ENCODE measurements around the gene TSHZ2.

TSHZ2 gene

DNA sequence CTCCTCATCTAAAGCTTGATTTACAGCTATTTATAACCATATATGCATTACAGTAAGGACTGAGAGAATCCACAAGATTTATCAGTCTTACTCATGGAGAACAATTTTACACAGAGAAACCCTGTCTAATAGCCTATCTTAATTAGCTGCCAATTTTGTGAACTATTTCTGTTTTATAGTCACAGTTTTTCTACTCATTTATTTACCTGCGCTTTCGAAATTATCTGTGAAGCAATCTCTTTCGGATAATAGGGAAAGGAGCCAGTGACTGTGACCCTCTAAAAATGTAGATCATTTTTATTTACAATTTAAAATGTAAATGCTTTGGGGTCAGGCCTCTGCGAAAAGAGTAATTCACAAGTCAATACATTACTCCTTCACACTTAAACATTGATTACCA is 98.1 kb downstream of the TSHZ2 start:
- no peak for DNase-seq

DNA sequence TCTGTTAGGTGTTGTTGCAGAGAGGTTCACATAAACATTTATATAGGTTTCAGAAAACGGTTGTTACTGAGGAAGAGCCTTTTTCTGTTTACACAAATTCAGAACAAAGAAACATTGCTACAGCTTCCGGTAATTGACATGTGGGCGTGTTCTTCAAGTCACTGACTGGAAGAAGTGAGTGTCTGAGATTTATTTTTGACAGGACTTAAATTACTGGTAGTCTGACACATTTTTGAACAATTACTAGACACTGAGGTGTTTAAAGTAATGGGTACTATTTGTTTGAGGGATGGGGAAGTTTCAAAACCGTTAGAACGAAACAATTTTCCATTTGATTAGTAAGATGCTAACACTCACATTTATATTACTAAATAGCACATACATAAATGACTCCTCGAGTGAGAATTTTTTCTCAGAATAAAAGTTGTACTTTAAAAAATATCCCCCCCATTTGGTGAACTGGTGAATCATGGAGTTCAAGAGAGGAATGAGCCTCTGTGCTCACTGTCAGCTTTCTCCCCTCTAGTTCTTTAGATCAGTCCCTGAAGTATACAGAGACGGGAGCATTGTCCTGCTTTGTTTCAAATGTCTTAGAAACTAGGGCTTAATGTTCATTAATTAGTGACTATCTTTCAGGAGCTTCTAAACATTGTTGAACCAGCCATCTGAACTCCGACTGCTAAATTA is 98.7 kb downstream of the TSHZ2 start:
- peak; percentile 59 for DNase-seq

DNA sequence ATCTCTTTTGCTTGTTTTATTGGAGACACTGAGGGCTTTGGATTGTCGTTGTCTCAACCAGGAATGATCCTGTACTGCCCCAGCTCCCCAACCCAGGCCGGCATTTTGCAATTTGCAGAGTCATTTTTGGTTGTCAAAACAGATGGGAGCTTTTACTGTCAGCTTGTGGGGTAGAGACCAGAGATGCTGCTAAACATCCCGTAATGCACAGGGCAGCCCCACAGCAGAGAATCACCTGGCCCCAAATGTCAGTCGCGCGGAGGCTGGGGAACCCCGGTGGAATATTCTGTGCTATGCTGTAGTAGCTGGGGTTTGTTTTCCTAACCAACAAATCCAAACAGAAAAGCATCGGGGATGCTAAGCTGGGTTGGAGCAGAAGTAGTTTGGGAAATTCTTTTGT is 99.7 kb downstream of the TSHZ2 start:
- DNase-seq = no peak

DNA sequence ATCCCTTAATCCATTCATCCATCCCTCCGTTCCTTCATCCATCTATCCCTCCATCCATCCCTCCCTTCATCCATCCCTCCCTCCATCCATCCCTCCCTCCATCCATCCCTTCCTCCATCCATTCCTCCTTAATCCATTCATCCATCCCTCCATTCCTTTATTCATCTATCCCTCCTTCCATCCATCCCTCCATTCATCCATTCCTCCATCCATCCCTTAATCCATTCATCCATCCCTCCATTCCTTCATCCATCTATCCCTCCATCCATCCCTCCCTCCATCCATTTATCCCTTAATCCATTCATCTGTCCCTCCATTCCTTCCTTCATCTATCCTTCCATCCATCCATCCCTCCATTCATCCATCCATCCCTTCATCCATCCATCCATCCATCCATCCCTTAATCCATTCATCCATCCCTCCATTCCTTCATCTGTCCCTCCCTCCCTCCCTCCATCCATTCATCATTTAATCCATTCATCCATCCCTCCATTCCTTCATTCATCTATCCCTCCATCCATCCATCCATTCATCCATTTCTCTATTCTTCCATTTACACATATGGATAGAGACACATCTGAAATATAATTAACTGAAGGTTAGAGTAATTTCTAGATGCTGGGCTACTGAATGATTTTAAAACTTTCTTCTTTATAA is 100.9 kb downstream of the TSHZ2 start:
- no peak for DNase-seq

DNA sequence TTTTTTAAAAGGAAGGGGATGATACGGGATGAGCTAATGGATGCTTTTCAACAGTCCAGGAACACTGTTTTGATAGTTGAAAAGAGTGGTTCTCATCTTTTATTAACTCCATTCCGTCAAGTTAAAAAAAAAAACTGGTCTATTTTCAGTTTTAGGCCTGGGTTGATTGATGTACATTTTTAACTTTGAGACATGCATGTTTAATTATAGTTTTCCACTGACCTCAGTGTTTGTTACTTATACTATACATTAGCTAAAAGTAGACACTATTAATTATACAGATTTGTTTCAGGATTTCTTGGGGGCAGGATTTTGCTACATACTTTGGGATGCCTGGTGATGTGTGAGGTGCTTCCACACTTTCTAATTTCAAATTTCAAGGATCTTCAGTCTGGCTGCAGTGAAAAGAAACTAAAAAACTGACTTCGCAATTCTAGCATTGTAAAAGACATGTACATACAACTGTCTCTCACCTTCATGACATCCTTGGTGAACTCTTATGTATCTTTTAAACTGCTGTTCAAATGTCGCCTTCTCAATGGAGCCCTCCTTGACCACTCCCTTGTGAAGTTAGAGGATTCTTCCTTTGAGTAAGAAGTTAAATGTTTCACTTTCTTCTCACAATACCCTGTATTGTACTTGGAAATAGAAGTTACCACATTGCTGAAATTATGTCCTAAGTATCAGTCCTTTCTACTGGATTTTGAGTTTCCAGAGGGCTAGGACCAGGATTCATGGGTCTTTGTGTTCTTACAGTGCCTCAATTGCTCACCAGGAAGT is 101.7 kb downstream of the TSHZ2 start:
- DNase-seq = peak; percentile 57

DNA sequence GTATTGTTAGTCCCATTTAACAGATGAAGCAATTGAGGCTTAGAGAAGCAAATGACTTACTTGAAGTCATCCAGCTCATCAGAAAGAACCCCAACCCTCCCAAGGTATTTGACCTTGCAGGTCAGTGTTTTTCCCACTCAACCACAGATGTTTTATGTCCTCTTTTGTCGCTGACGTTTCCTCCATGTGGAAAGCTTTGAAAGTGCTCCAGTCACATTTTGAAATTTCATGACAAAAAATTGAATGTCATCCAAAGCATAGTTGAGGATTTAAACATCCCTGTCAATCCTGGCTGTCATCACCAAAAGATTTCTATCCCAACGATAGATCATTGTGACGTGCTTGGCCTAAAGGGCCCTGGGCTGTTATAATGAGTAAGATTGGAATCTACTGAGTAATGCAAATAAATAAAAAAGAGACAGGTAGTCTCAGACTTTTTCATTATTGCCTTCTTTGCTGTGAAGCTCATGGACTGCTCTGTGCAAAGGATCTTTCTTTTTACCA is 102.7 kb downstream of the TSHZ2 start:
- peak; percentile 98 for DNase-seq

DNA sequence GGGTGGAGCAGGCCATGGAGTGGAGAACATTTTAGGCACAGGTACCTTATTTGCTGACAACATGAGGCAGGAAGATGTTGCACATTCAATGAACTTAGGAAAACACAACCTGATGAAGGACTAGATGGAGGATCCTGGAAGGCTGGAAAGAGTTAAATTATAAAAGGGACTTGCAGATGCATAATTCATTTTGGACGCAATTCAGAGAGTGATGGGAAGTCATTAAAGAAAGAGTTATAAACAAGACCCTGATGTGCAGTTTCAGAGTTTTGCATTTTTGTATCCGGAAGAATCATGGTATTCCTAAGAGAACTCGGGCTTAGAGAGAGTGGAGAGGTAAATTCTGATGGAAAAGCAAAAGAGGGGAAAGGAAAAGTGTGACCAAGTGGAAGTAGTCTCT is 104.5 kb downstream of the TSHZ2 start:
- no peak for DNase-seq

DNA sequence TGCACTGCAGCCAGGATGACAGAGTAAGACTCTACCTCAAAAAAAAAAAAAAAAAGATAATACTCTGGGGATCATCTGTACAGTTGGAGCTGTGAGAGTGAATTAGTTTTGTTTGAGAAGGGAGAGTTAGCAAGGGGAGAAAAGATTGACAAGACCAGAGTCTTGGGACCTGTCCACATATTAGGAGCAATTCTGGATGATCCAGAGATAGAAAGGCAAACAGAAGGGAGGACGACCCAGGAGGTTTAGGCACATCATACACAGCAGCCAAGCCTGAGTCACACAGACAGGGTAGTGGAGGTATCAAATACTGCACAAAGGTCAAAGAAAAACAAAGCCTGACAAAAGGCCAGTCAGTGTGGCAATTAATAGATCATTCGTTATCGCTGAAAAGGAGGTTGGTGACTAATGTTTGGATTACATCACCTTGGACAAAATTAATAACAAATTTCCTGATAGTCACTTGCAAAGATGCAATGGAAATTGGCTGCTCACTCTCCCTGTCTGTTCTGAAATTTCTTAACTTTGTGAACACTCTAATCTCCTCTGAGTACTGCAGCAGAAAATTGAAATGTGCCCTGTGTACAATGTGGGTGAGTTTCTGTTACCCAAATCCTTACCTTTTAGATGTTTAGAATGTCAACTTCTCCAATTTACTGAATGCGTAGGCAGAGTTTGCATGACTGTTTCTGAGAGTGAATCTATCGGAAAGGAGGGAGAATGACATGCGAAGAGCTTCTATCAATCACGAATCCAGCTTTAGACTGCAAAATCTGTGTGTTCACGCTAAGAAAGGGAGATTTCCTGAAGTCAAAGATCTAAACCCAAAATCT is 105.4 kb downstream of the TSHZ2 start:
- peak; percentile 77 for DNase-seq

DNA sequence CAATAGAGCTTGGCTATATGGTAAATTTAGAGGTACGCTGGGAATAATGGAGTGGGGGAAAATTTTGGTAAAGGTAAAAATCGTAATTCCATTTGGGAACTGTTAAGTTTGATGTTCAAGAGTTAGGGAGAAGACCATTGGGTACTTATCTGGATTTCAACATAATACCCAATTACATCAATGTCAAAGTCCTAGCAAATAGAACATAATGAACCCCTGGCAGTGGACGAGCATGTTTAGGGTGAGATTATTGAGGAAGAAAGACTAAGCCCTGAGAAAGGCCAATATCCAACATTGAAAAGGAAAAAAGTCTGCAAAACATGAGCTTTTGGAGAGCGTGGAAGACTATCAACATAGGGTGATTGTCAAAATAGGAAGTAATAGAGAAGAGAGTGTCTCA is 106.6 kb downstream of the TSHZ2 start:
- no peak for DNase-seq

DNA sequence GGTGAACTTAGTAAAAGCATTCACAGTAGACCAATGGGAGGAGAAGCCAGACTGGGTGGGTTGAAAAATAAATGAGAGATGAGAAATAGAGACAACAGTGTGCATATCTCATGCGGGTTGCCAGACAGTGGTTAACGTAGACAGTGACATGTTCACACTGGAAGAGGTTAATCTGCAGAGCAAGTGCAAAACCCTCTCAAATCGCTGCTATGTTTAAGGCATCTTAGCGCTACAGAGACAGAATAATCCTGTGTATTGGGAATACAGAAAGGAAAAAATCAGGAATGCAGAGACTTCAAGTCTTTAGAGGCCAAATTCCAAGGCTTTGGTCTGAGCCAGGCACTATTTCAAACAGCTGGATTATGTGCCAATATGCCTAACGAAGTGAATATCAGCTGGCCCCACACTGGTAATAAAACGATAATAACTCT is 107.1 kb downstream of the TSHZ2 start:
- DNase-seq = no peak

DNA sequence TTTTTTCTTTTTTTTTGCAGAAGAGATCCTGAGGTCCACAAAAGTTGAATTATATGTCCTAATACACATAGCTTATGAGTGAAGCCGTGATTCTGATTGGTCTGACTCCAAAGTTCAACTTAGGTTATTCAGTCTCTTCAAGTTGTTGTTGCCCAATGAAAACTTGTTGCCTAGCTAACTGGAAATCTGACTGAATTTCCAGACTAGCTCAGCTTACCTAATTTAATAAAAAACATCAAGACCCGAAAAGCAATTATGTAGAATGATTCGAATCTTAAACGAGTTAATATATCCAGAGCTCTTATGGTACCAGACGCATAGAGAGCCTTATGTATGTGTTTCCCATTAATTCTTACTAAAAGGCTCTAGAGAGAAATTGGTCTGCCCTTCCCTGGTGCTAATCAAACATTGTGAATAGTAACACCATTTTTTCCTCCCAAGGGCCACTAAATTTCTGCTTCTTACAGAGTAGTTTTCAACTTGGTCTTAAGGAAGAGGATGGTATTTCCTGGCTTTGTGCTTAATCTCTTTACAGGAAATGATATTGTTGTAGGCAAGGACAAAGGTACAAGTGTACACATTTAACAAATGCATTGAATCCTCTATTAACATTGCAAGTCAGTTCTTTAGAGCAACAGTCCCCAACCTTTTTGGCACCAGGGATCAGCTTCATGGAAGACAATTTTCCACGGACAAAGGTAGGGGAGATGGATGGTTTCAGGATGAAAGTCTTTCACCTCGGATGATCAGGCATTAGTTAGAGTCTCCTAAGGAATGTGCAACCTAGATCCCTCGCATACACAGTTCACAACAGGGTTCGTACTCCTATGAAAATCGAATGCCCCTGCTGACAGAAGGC is 107.9 kb downstream of the TSHZ2 start:
- DNase-seq = no peak

DNA sequence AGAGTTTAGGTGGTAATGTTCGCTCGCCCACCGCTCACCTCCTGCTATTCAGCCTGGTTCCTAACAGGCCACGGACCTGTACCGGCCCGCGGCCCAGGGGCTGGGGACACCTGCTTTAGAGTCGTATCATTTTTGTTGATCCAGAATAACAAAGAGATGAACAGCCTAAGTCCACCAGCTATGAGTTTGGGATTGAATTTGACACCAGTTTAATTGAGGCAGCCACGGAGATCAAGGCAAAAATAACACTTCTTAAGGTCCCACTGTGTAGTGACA is 108.5 kb downstream of the TSHZ2 start:
- no peak for DNase-seq

DNA sequence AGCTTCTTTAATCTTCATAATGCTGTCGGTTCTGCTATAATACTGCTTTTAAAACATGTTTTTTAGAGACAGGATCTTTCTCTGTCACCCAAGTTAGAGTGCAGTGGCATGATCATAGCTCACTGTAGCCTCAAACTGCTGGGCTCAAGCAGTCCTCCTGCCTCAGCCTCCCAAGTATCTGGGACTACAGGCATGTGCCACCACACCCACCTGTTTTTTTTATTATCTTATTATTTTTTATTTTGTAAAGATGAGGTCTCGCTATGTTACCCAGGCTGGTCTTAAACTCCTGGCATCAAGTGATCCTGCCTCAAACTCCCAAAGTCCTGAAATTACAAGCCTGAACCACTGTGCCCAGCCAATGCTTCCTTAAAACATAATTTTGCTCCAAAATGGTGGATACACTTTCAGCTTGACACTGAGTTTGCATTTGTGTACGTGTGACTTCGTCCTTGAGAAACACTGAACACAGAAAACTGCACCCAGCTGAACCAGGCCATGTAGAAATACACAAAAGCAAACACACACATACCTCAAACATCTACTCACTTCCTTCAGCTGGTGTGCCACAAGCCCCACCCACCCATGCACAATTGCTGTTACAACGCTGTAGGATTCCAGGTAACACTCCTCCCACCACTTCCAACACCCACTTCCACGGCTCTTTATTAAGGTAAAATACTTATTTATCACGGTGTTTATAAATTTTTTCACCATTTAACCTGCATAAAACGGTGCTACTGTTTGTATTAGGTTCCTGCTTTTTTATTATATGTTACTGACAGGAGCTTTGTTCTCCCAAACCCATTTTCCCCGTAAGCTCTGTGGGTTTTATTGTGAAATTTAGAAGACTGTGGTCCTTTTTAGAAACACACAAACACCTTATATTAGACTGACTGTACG is 109.1 kb downstream of the TSHZ2 start:
- peak; percentile 58 for DNase-seq

DNA sequence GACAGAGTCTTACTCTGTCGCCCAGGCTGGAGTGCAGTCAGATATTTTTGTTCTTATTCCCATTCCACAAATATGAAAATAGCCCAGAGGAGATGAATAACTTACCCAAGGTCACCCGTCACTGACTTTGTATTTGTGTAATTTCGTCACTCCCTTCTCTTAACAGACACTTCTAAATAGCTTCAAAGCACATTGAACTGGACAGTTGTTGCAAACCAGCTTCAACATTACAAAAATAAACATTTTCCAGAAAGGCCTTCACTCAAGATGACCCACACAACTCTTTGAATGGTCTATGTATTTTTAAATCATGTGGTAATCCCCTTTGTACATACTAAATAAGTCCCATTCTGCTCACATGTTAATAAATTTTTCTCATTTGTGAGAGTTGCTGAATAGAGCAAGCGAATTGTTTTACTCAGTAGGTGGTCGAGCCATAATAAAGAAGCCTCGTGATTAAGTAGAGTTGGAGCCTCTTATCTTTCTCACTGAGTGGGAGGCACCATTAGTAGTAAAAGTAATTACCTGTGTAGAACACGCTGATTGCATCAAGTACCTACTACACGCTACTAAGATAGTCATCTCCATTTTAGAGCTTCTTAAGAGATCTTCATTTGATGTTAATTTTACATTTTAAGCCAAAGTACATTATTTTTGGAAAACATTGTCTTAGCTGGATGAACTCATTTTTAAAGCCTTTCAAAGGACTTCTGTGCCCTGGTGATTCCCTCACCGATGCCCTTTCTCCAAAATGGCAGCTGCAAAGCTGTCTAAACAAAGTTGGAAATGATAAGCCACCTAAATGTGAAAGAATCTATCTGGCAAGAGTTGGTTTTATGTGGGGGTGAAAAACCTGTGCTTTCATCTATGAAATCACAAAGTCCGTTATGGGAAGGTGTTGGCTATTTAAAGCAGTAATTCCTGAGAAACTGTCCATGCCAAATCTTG is 110.0 kb downstream of the TSHZ2 start:
- no peak for DNase-seq

DNA sequence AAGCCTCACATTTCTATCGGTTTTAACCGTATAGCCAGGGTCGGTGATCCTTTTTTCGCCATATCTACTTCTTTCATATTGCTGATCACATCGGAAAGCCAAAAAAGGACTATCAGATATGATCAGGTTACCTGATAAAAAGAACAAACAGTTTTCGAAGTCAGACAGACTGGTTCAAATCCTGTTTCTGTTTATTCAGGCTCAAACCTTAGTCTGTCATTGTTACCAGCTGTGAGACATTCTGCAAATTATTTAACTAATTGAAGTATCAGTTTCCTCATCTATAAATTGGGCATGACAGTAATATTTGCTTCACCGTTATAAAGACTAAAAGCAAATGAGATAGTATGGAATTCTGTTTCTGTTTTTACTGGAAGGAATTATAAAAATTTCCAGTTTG is 111.3 kb downstream of the TSHZ2 start:
- DNase-seq = no peak

DNA sequence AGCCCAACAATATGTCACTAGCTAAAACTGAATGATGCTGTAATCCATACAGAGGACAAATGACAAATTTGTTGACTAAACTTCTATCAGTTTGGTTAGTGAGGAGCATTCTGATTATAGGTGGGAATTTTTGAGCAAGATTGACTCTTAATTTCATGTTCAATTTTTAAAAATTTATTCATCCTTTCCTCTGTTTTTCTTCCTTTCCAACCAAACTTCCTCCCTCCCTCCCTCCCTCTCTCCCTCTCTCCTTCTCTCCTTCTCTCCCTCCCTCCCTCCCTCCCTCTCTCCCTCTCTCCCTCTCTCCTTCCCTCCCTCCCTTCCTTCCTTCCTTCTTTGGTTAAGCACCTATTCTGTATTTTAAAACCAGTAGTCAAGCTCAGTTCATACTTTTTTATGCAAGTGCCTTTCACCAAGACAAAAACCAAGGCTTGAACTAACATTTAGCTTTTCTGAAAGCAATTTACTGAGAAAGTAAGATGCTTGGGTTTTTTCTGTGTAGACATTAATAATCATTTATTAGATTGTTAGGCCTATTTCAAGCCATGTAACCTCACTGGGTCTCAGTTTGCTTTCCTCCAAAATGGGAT is 112.3 kb downstream of the TSHZ2 start:
- no peak for DNase-seq

DNA sequence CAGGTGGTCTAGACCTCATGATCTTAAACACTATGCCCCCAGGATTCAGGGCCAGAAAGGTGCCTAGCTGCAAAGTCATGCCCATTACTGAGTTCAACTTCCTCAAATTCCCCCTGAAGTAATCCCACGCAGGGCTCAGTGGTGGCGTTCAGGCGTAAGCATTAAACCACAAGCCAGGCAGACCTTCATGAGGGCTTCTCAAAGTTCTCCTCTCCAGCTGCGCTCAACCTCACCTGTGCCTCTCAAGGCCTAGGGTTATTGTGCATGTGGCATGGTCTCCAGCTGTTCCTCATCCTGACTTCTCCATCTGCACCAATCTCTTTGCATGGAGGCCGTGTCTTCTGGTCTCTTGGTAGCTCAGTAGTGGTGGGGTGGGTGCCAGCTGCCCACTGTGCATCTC is 113.6 kb downstream of the TSHZ2 start:
- no peak for DNase-seq

DNA sequence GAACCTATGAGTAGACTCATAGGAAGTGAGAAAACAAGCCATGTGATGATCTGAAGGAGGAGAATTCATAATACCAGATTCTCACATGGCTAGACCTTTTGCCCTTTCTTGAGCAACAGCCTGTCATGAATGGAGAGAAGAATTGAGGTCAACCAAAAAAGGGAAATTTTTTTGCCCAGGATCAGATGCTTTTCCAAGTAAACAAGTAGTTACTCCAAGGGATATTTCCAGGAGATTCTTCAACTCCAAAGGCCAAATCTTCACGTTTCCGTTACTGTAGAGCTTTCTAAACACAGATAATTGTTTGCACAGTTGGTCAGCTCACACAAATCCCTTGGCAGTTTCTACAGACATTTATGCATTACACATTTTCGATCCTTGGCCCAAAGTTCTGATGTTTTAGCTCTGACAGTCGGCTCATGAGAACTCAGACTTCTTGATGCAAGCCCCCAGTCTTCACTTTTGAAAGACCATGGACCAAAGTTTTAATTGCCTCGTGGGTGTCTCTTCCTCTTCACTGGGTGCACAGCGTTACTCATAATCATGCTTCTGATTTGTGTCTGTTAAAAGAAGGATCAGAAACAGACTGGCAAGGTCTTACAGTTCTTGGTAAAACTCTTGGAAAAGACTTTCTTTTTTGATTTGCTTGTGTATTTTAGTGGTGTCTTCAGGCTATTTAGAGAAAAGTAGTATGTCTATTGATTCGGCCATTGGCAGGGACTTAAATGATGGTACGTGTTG is 115.0 kb downstream of the TSHZ2 start:
- no peak for DNase-seq

DNA sequence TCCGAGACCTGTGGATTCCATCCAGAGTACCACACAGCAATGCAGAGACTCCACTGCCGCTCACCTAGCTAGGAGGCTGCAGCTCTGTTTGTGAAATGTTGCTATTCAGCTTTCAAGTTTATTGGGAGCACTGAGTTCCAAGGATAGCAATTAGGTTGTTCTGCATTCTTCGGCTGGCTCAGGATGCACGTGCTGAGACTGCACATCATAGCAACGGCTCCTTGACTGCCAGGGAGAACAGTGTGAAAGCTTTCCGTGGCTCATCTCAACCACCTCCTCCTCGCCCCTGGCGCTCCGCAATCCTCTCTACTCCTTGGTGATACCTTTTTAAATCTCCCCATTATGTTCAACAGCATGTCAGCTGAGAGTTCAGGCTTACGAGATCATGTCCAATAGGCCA is 116.6 kb downstream of the TSHZ2 start:
- DNase-seq = no peak
